A673 (cell line): ENCODE measurements around the gene DUSP15. TPM values are rescaled to one million over a fixed set of nuclear protein-coding genes. Genes with fewer than 3 reads are reported as not detected.

ENCODE experiments used
- BruUV-seq: library from RNA; stranded (reverse); fragments of 400-500 nt; replicated peaks from 2 replicates; lab custom pipeline; 2021; lab: Mats Ljungman, UMichigan
- CTCF ChIA-PET: fragments of 300-600 bp; sonication (Branson Sonifier 250); formaldehyde crosslinking; loops from one replicate; lab custom pipeline; 2022; ENCODE audit warnings: antibody characterized with exemption; lab: Charles Lee
- POLR2A ChIA-PET: fragments of 300-600 bp; sonication (Branson Sonifier 250); formaldehyde crosslinking; loops from one replicate; lab custom pipeline; 2022; ENCODE audit warnings: antibody characterized with exemption; ENCODE audit not compliant: low non-redundant PET; lab: Charles Lee
- DNase-seq: peaks from one replicate; pipeline ENCODE4 v3.0.0-alpha.2; 2015; ENCODE audit warnings: low spot score
- H3K27ac ChIP-seq: fragments of 200-600 bp; sonication (generic); 2 replicates; pipeline ENCODE4 v1.5.1; 2016; ENCODE audit warnings: mixed run types, low read depth, mild to moderate bottlenecking, mixed read lengths, antibody characterized with exemption, low read length; ENCODE audit not compliant: poor library complexity, severe bottlenecking
- H3K27me3 ChIP-seq: fragments of 200-600 bp; sonication (generic); replicated peaks from 2 replicates; pipeline ENCODE4 v1.6.1; 2017; ENCODE audit warnings: mixed run types, low read depth, mild to moderate bottlenecking, mixed read lengths, antibody characterized with exemption, low read length; ENCODE audit not compliant: insufficient read depth, poor library complexity
- H3K36me3 ChIP-seq: fragments of 200-600 bp; sonication (generic); 2 replicates; pipeline ENCODE4 v1.6.1; 2016; ENCODE audit warnings: mixed run types, mild to moderate bottlenecking, mixed read lengths, antibody characterized with exemption, low read length; ENCODE audit not compliant: insufficient read depth, poor library complexity, severe bottlenecking
- H3K4me1 ChIP-seq: fragments of 200-600 bp; sonication (generic); 2 replicates; pipeline ENCODE4 v1.6.1; 2017; ENCODE audit warnings: mixed run types, mild to moderate bottlenecking, mixed read lengths, antibody characterized with exemption, low read length; ENCODE audit not compliant: insufficient read depth, poor library complexity, severe bottlenecking
- H3K4me3 ChIP-seq: fragments of 200-600 bp; sonication (generic); 2 replicates; pipeline ENCODE4 v1.5.1; 2016; ENCODE audit warnings: low read depth, mixed run types, mild to moderate bottlenecking, mixed read lengths, low read length; ENCODE audit not compliant: poor library complexity, severe bottlenecking
- H3K9me3 ChIP-seq: fragments of 200-600 bp; sonication (generic); 2 replicates; pipeline ENCODE4 v1.6.1; 2016; ENCODE audit warnings: mixed run types, low read depth, mild to moderate bottlenecking, mixed read lengths, antibody characterized with exemption, low read length; ENCODE audit not compliant: poor library complexity, severe bottlenecking
- EZH2 ChIP-seq: fragments of 200-600 bp; sonication (generic); IDR thresholded peaks from 2 replicates; pipeline ENCODE4 v1.6.1; 2017; ENCODE audit warnings: borderline replicate concordance, low read depth, mild to moderate bottlenecking, mixed read lengths, antibody characterized with exemption, low read length; ENCODE audit not compliant: poor library complexity, severe bottlenecking
- intact Hi-C: fragments of 100-400 bp; cut with micrococcal nuclease; formaldehyde crosslinking; loops from one replicate; pipeline ENCODE4 v1.10.0; 2022; ENCODE audit not compliant: unreplicated experiment
- total RNA-seq: library from RNA; stranded (reverse); gene quantifications from 2 replicates; pipeline ENCODE4 v1.2.3, GENCODE V29; 2021
- TF ChIP-seq, protein P1 (sequence below): fragments of 300-800, 200-600 bp; sonication (generic); conservative IDR thresholded peaks from 2 replicates; pipeline ENCODE4 v1.5.1; 2017; ENCODE audit warnings: low read depth, mild to moderate bottlenecking, antibody characterized with exemption, low read length, moderate library complexity, mixed read lengths

DUSP15 gene
- total RNA-seq, 1 experiment from 2014 or later, result not detected

- DNase-seq, result no peak
- H3K27ac ChIP-seq, result no peak overlapping the region
- intact Hi-C loops, result no loop called here
- no peak for TF ChIP-seq EZH2
- TF ChIP-seq, protein P1, sequence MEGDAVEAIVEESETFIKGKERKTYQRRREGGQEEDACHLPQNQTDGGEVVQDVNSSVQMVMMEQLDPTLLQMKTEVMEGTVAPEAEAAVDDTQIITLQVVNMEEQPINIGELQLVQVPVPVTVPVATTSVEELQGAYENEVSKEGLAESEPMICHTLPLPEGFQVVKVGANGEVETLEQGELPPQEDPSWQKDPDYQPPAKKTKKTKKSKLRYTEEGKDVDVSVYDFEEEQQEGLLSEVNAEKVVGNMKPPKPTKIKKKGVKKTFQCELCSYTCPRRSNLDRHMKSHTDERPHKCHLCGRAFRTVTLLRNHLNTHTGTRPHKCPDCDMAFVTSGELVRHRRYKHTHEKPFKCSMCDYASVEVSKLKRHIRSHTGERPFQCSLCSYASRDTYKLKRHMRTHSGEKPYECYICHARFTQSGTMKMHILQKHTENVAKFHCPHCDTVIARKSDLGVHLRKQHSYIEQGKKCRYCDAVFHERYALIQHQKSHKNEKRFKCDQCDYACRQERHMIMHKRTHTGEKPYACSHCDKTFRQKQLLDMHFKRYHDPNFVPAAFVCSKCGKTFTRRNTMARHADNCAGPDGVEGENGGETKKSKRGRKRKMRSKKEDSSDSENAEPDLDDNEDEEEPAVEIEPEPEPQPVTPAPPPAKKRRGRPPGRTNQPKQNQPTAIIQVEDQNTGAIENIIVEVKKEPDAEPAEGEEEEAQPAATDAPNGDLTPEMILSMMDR, result no peak
- ChIA-PET POLR2A (no interaction called here), CTCF (no interaction called here)
- peak overlapping the region; percentile 49 for H3K4me3 ChIP-seq
- no TSS peak for BruUV-seq
- no peaks in the 10 kb centered on the region for H3K9me3 ChIP-seq
- H3K27me3 ChIP-seq, result peaks cover 54% of the 10 kb centered on the region
- H3K36me3 ChIP-seq, result no peaks in the 10 kb centered on the region
- H3K4me1 ChIP-seq, result no peaks in the 10 kb centered on the region
Observed at GRCh38 chr20:31869673-31869941, 720 bp downstream of the DUSP15 start.

GRCh38 chr20:31868853-31869672 is 1.3 kb downstream of the DUSP15 start:
- DNase-seq, result no peak
- Histone ChIP-seq H3K27me3 (peaks cover 54% of the 10 kb centered on the region), H3K4me3 (no peak overlapping the region), H3K4me1 (no peaks in the 10 kb centered on the region), H3K9me3 (no peaks in the 10 kb centered on the region), H3K27ac (no peak overlapping the region), H3K36me3 (no peaks in the 10 kb centered on the region)
- no TSS peak for BruUV-seq
- POLR2A ChIA-PET, result no interaction called here
- CTCF ChIA-PET, result no interaction called here
- TF ChIP-seq, protein P1, result no peak
- no peak for TF ChIP-seq EZH2
- intact Hi-C loops, result no loop called here

DNA sequence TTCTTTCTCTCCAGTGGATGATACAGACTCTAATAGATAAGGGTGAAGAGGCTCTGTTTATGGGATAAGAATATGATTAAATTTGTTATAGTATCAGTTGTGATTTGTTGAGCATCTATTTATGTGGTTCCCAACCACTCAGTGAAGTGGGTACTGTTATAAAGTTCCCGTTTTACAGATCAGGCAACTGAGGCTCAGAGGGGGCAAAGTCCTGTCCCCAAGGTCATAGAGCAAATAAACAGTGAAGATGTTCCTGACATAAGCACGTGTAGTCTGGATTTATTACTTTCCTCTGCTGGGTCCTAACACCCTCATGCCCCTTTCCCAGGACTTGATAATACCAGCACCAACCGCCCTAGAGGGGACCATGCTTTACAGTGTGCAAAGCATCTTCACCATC is 4.1 kb downstream of the DUSP15 start:
- no peak overlapping the region for H3K27ac ChIP-seq
- H3K36me3 ChIP-seq, result no peaks in the 10 kb centered on the region
- BruUV-seq, result no TSS peak
- intact Hi-C loops, result no loop called here
- ChIA-PET CTCF (no interaction called here), POLR2A (no interaction called here)
- TF ChIP-seq, protein P1, result no peak
- TF ChIP-seq EZH2, result no peak
- H3K27me3 ChIP-seq, result peaks cover 35% of the 10 kb centered on the region
- no peak for DNase-seq
- H3K4me3 ChIP-seq, result no peak overlapping the region
- peaks cover 4% of the 10 kb centered on the region for H3K4me1 ChIP-seq
- H3K9me3 ChIP-seq, result no peaks in the 10 kb centered on the region
